HFFc6 (cell line): ENCODE results near the gene LEUTX. TPM values are rescaled to one million over a fixed set of nuclear protein-coding genes. Genes with fewer than 3 reads are reported as not detected.

ENCODE experiments used
- DNase-seq: peaks from one replicate; pipeline ENCODE4 v3.0.0-alpha.2; 2018
- H3K27ac Mint-ChIP-seq: 2 replicates; pipeline ENCODE4 v1.8.0; 2020; ENCODE audit warnings: mild to moderate bottlenecking, mixed read lengths
- H3K27me3 Mint-ChIP-seq: 2 replicates; pipeline ENCODE4 v1.8.0; 2021; ENCODE audit warnings: mild to moderate bottlenecking, moderate library complexity, mixed read lengths; ENCODE audit not compliant: insufficient read depth
- H3K36me3 Mint-ChIP-seq: 2 replicates; pipeline ENCODE4 v1.8.0; 2021; ENCODE audit warnings: low read depth, mixed read lengths
- H3K4me1 Mint-ChIP-seq: 2 replicates; pipeline ENCODE4 v1.8.0; 2020; ENCODE audit warnings: low read depth, mixed read lengths
- H3K4me3 Mint-ChIP-seq: 2 replicates; pipeline ENCODE4 v1.8.0; 2020; ENCODE audit warnings: mild to moderate bottlenecking, moderate library complexity, mixed read lengths
- H3K9me3 Mint-ChIP-seq: 2 replicates; pipeline ENCODE4 v1.8.0; 2020; ENCODE audit warnings: mild to moderate bottlenecking, mixed read lengths
- total RNA-seq, 6 experiments: library from RNA; stranded (reverse); fragmentation: NEBNext Ultra II Directional; extraction: Animal tissue kit (Norgen Biotek cat#: 25700); gene quantifications; 2 replicates in 1 of 6; 3 replicates in 5 of 6; pipeline ENCODE4 v1.2.3, GENCODE V29; 2021
- TF ChIP-seq, protein P1 (sequence below): fragments of 200-600 bp; sonication (generic); IDR thresholded peaks from 2 replicates; pipeline ENCODE4 v1.5.0; 2021; ENCODE audit warnings: antibody characterized with exemption, mild to moderate bottlenecking

Gene LEUTX
- total RNA-seq, 6 experiments from 2014 or later = not detected

DNA sequence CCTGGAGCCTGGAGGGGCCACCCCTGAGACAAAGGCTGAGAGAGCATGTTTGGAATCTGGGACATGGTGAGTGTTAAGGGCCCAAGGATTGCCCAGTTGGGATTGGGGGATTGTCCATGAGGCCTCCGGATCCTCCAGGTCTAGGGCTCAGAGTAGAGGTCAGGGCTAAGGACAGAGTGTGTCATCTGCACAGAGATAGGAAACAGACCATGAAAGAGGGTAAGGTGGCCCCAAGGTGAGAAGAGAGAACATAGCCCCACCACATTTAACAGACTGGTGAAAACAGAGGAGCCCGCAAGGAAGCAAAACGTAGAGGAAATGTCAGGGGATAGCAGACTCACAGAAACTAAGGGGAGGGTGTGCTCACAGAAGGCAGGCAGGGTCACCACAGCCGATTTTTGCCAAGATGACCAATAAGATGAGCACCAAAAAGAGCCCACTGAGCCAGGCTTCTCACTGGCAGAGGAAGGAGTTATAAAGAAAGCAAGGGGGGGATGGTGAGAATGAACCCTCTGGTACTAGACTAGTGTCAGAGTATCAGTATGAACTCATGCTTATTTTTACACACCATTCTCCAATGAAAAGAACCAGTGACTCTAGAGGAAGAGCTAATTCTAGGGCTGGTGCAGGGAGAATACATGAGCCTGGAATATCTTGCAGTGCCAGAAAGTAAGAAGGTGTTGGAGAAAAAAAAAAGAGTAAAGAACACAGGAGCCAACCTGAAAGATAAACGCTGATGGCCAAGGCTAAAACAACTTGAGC lies 37.8 kb downstream of the LEUTX start:
- no peak overlapping the region for H3K4me3 Mint-ChIP-seq
- H3K4me1 Mint-ChIP-seq = peaks cover 4% of the 10 kb centered on the region; the same call in 1 of the 2 replicates
- DNase-seq = no peak
- no peaks in the 10 kb centered on the region; the same call in 1 of the 2 replicates for H3K27me3 Mint-ChIP-seq
- H3K9me3 Mint-ChIP-seq = no peaks in the 10 kb centered on the region
- no peak overlapping the region for H3K27ac Mint-ChIP-seq
- no peaks in the 10 kb centered on the region; the same call in 1 of the 2 replicates for H3K36me3 Mint-ChIP-seq
- TF ChIP-seq, protein P1, sequence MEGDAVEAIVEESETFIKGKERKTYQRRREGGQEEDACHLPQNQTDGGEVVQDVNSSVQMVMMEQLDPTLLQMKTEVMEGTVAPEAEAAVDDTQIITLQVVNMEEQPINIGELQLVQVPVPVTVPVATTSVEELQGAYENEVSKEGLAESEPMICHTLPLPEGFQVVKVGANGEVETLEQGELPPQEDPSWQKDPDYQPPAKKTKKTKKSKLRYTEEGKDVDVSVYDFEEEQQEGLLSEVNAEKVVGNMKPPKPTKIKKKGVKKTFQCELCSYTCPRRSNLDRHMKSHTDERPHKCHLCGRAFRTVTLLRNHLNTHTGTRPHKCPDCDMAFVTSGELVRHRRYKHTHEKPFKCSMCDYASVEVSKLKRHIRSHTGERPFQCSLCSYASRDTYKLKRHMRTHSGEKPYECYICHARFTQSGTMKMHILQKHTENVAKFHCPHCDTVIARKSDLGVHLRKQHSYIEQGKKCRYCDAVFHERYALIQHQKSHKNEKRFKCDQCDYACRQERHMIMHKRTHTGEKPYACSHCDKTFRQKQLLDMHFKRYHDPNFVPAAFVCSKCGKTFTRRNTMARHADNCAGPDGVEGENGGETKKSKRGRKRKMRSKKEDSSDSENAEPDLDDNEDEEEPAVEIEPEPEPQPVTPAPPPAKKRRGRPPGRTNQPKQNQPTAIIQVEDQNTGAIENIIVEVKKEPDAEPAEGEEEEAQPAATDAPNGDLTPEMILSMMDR = no peak

DNA sequence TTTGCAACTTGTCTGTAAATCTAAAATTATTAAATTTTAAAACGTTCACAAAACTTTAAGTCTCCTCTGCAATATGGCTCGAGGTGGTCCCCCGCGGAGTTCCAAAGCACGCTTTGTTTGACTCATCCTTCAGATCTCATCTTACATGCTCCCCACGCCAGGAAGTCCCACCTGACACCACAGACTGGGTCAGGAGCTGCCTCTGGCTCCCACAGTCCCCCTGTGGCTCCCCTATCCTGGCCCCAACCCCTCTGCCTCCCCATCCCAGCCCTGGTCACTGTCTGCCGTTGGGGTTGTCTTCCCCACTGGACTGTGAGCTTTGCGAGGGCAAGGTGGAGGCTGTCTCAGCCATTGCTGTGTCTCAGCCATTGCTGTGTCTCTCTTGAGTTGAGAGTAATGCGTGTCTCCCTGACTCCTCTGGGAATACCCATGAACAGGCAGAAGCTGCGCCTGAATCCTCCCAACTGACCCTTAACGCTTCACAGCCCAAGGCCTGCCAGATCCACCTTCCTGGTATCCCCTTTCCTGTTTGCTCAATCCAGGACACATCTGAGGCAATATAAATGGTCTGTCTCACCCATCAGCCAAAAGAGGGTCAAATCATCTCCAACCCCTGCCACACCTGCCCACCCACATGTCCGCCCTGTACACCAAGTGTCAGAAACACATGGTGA lies 39.4 kb downstream of the LEUTX start:
- Mint-ChIP-seq H3K4me3 (no peak overlapping the region), H3K9me3 (no peaks in the 10 kb centered on the region), H3K36me3 (no peaks in the 10 kb centered on the region; the same call in 1 of the 2 replicates), H3K4me1 (peaks cover 4% of the 10 kb centered on the region; the same call in 1 of the 2 replicates), H3K27me3 (no peaks in the 10 kb centered on the region; the same call in 1 of the 2 replicates), H3K27ac (no peak overlapping the region)
- TF ChIP-seq, protein P1 = no peak
- DNase-seq = no peak

DNA sequence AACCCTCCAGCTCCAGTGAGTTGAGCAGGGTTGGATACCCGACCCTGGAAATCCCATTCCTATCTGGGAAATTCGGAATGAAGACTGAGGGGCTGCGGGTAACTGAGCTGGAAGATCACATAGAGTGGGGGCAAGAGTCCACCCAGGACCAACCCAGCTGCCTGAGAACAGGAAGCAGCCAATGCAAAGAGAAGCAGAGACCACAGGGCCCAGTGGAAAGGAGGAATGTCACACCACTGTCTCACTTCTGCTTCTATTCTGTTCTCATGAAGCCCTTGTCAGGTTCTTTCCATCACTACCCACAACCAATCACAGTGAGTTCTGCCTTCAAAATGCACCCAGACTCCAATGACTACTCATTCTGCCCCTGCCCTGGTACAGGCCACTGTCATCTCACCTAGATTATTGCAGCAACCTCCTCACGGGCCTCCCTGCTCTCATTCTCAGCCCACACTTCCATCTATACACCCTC lies 40.0 kb downstream of the LEUTX start:
- Mint-ChIP-seq H3K9me3 (no peaks in the 10 kb centered on the region), H3K36me3 (no peaks in the 10 kb centered on the region; the same call in 1 of the 2 replicates), H3K4me1 (peaks cover 4% of the 10 kb centered on the region; the same call in 1 of the 2 replicates), H3K4me3 (no peak overlapping the region), H3K27me3 (no peaks in the 10 kb centered on the region; the same call in 1 of the 2 replicates), H3K27ac (no peak overlapping the region)
- TF ChIP-seq, protein P1 = no peak
- DNase-seq = no peak

DNA sequence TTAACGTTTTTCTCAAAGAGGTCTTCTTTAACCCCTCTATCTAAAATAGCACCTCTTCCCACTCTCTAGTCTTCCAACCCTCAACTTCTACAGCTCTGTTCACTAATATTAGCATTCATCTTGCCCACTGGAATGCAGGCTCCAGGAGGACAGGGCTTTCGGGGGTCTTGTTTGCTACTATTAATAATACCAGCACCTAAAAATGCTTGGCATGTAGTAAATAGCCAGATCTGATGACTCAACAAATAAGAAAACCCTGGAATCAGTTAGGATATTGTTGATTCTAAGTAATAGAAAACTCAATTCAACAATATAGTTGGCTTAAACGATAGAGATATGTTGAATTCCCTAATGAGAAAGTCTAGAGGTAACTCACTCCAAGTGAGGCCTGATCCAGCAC lies 41.1 kb downstream of the LEUTX start:
- no peaks in the 10 kb centered on the region for H3K9me3 Mint-ChIP-seq
- H3K4me1 Mint-ChIP-seq = peaks cover 2% of the 10 kb centered on the region; the same call in 1 of the 2 replicates
- H3K4me3 Mint-ChIP-seq = no peak overlapping the region
- H3K27me3 Mint-ChIP-seq = no peaks in the 10 kb centered on the region
- no peak overlapping the region for H3K27ac Mint-ChIP-seq
- no peak for DNase-seq
- TF ChIP-seq, protein P1 = no peak
- no peaks in the 10 kb centered on the region; the same call in 1 of the 2 replicates for H3K36me3 Mint-ChIP-seq

DNA sequence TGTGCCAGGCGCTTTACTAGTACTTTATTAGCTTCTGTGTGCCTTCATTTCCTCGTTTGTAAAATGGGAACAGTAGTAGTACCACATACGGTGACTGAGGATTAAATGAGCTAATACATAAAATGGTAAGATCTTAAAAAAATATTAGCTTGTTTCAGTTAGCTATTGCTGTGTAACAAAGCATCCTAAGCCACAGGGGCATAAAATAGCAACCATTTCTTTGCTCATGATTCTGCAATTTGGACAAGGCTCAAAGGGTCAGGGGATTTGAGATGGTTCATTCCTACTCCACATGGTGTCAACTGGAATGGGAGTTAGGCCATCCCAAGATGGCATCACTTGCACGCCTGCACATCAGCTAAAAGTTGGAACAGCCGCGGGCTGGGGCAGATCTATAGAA lies 42.0 kb downstream of the LEUTX start:
- no peaks in the 10 kb centered on the region for H3K9me3 Mint-ChIP-seq
- no peaks in the 10 kb centered on the region for H3K4me1 Mint-ChIP-seq
- H3K27ac Mint-ChIP-seq = no peak overlapping the region
- TF ChIP-seq, protein P1 = no peak
- H3K36me3 Mint-ChIP-seq = no peaks in the 10 kb centered on the region; the same call in 1 of the 2 replicates
- H3K27me3 Mint-ChIP-seq = no peaks in the 10 kb centered on the region
- no peak overlapping the region for H3K4me3 Mint-ChIP-seq
- DNase-seq = no peak
